ENCODE measurements around the gene RMND5A. TPM values are rescaled to one million over a fixed set of nuclear protein-coding genes. Genes with fewer than 3 reads are reported as not detected.

The RMND5A gene
- polyA plus RNA-seq, 1 of the 3 experiments (the other 2 are of a cell fraction), result 4.3 TPM

DNA sequence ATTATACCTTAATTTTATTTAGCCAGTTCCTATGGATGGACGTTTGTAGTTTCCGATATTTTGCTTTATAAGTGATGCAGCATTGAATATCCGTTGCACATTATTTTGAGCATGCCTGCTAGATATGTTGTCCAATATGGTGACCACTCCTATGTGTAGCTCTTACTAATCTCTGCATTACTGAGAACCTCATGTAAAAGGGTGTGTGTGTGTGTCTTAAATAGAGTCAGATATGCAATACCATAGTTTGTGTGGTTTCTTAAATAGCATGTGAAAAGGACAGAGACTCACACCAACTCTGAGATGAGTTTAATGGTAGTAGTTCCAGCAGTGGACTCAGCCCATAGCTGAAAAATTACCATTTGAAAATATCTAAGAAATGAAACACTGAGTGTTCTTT lies 38.3 kb downstream of the RMND5A start:
- H3K36me3 ChIP-seq (replicated peaks in 1 of 2; ENCODE audit: control insufficient read depth in 1 of 2, insufficient read depth in 2 of 2, low read length in 1 of 2), result peaks cover 11 to 22% of the 10 kb centered on the region in 2 experiments
- ChIA-PET CTCF (interaction anchor here (1.0 kb wide), 1 partner anchor 15 kb away, joined by 3 read pairs; no protein-coding TSS in a partner anchor), POLR2A (no interaction called here)
- no peak overlapping the region for H2AFZ ChIP-seq (ENCODE audit: low read depth)
- no peak for DNase-seq
- H3K27ac ChIP-seq (ENCODE audit: low read depth in 2 of 2, low read length in 1 of 2), result no peak overlapping the region
- no peak overlapping the region for H3K4me3 ChIP-seq (ENCODE audit: low read depth in 2 of 2, low read length in 1 of 2)
- H3K9me3 ChIP-seq, result no peaks in the 10 kb centered on the region
- WGBS (ENCODE audit: low lambda C conversion rate), result 96% methylated on average over 3 of the region's 3 CpGs
- H3K4me1 ChIP-seq (ENCODE audit: control insufficient read depth in 1 of 2, insufficient read depth in 2 of 2, low read depth in 1 of 2, low read length in 1 of 2), result no peaks in the 10 kb centered on the region
- H4K20me1 ChIP-seq (ENCODE audit: insufficient read depth), result no peaks in the 10 kb centered on the region
- H3K27me3 ChIP-seq (ENCODE audit: insufficient read depth), result no peaks in the 10 kb centered on the region
- no peaks in the 10 kb centered on the region for H3F3A ChIP-seq (replicated peaks; ENCODE audit: insufficient read depth)
- TF ChIP-seq NRF1 (IDR thresholded peaks at IDR 0.05; ENCODE audit: low read depth, low read length), result no peak
- no peak overlapping the region for H3K4me2 ChIP-seq
- no peaks in the 10 kb centered on the region for H3K9me2 ChIP-seq
- H3K9ac ChIP-seq, result no peak overlapping the region
- 0 out of 2 replicates have a peak, but pooled peaks cover 6% of the 10 kb centered on the region for H3K79me2 ChIP-seq (ENCODE audit: insufficient read depth)

DNA sequence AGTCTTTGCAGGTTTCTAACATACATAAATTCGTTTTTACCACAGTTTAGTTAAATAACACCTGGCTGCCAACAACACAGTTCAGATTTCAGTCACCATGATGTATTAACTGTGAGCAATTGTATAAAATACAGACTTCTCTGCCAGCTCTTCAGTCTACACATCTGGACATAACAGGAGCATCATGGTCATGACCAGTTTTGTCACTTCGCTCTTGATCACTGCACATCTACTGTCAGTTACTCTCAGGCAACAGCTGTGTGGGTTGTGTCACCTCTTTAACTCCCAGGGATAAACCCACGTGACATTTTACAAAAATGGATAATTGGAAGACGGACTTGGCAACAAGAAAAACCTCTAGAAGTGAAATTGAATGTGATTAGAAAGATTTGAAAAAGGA lies 40.3 kb downstream of the RMND5A start:
- ChIA-PET CTCF (no interaction called here), POLR2A (no interaction called here)
- WGBS (ENCODE audit: low lambda C conversion rate), result 80% methylated on average over 4 of the region's 4 CpGs
- Histone ChIP-seq H3K36me3 (replicated peaks in 1 of 2; ENCODE audit: control insufficient read depth in 1 of 2, insufficient read depth in 2 of 2, low read length in 1 of 2) (peaks cover 3 to 14% of the 10 kb centered on the region in 2 experiments), H3K4me2 (no peak overlapping the region), H3K9me2 (no peaks in the 10 kb centered on the region), H3F3A (replicated peaks; ENCODE audit: insufficient read depth) (peaks cover 4% of the 10 kb centered on the region), H3K79me2 (ENCODE audit: insufficient read depth) (0 out of 2 replicates have a peak, but pooled peaks cover 6% of the 10 kb centered on the region), H3K27ac (ENCODE audit: low read depth in 2 of 2, low read length in 1 of 2) (no peak overlapping the region), H4K20me1 (ENCODE audit: insufficient read depth) (no peaks in the 10 kb centered on the region), H3K27me3 (ENCODE audit: insufficient read depth) (no peaks in the 10 kb centered on the region), H3K9ac (no peak overlapping the region), H2AFZ (ENCODE audit: low read depth) (no peak overlapping the region), H3K4me1 (ENCODE audit: control insufficient read depth in 1 of 2, insufficient read depth in 2 of 2, low read depth in 1 of 2, low read length in 1 of 2) (no peaks in the 10 kb centered on the region), H3K9me3 (no peaks in the 10 kb centered on the region), H3K4me3 (ENCODE audit: low read depth in 2 of 2, low read length in 1 of 2) (no peak overlapping the region)
- no peak for DNase-seq
- no peak for TF ChIP-seq MEF2A (IDR thresholded peaks at IDR 0.05; ENCODE audit: borderline replicate concordance, low read depth)
- no peak for TF ChIP-seq MXI1 (IDR thresholded peaks at IDR 0.05; ENCODE audit: low read depth, low read length)
- no peak for TF ChIP-seq FOXM1 (IDR thresholded peaks at IDR 0.05; ENCODE audit: low read depth)
- no peak for TF ChIP-seq TEAD4 (IDR thresholded peaks at IDR 0.05; ENCODE audit: borderline replicate concordance, insufficient read depth)
- TF ChIP-seq FOXJ3 (CRISPR knock-in tag; IDR thresholded peaks at IDR 0.05), result no peak
- no peak for TF ChIP-seq NRF1 (IDR thresholded peaks at IDR 0.05; ENCODE audit: low read depth, low read length)
- TF ChIP-seq RAD21 (IDR thresholded peaks at IDR 0.05; ENCODE audit: low read length), result no peak
- TF ChIP-seq ELF1 (IDR thresholded peaks at IDR 0.05), result no peak
- TF ChIP-seq, protein P1, sequence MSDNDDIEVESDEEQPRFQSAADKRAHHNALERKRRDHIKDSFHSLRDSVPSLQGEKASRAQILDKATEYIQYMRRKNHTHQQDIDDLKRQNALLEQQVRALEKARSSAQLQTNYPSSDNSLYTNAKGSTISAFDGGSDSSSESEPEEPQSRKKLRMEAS (IDR thresholded peaks at IDR 0.05; ENCODE audit: low read depth), result no peak
- TF ChIP-seq YY1 (IDR thresholded peaks at IDR 0.05; ENCODE audit: low read depth), result no peak
- no peak for TF ChIP-seq RXRA (IDR thresholded peaks at IDR 0.05; ENCODE audit: borderline replicate concordance, low read depth)
- no peak for TF ChIP-seq JUND (IDR thresholded peaks at IDR 0.05)
- TF ChIP-seq CHD2 (IDR thresholded peaks at IDR 0.05; ENCODE audit: low read length, partially characterized antibody), result no peak
- no peak for TF ChIP-seq POLR2AphosphoS5 (IDR thresholded peaks at IDR 0.05; ENCODE audit: low read depth, low read length)
- TF ChIP-seq, protein P2, sequence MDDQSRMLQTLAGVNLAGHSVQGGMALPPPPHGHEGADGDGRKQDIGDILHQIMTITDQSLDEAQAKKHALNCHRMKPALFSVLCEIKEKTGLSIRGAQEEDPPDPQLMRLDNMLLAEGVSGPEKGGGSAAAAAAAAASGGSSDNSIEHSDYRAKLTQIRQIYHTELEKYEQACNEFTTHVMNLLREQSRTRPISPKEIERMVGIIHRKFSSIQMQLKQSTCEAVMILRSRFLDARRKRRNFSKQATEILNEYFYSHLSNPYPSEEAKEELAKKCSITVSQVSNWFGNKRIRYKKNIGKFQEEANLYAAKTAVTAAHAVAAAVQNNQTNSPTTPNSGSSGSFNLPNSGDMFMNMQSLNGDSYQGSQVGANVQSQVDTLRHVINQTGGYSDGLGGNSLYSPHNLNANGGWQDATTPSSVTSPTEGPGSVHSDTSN (IDR thresholded peaks at IDR 0.05), result no peak
- TF ChIP-seq SMC3 (IDR thresholded peaks at IDR 0.05; ENCODE audit: low read depth, low read length), result no peak
- TF ChIP-seq, protein P3, sequence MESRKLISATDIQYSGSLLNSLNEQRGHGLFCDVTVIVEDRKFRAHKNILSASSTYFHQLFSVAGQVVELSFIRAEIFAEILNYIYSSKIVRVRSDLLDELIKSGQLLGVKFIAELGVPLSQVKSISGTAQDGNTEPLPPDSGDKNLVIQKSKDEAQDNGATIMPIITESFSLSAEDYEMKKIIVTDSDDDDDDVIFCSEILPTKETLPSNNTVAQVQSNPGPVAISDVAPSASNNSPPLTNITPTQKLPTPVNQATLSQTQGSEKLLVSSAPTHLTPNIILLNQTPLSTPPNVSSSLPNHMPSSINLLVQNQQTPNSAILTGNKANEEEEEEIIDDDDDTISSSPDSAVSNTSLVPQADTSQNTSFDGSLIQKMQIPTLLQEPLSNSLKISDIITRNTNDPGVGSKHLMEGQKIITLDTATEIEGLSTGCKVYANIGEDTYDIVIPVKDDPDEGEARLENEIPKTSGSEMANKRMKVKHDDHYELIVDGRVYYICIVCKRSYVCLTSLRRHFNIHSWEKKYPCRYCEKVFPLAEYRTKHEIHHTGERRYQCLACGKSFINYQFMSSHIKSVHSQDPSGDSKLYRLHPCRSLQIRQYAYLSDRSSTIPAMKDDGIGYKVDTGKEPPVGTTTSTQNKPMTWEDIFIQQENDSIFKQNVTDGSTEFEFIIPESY (IDR thresholded peaks at IDR 0.05; ENCODE audit: borderline replicate concordance, low read depth), result no peak
- TF ChIP-seq, protein P4, sequence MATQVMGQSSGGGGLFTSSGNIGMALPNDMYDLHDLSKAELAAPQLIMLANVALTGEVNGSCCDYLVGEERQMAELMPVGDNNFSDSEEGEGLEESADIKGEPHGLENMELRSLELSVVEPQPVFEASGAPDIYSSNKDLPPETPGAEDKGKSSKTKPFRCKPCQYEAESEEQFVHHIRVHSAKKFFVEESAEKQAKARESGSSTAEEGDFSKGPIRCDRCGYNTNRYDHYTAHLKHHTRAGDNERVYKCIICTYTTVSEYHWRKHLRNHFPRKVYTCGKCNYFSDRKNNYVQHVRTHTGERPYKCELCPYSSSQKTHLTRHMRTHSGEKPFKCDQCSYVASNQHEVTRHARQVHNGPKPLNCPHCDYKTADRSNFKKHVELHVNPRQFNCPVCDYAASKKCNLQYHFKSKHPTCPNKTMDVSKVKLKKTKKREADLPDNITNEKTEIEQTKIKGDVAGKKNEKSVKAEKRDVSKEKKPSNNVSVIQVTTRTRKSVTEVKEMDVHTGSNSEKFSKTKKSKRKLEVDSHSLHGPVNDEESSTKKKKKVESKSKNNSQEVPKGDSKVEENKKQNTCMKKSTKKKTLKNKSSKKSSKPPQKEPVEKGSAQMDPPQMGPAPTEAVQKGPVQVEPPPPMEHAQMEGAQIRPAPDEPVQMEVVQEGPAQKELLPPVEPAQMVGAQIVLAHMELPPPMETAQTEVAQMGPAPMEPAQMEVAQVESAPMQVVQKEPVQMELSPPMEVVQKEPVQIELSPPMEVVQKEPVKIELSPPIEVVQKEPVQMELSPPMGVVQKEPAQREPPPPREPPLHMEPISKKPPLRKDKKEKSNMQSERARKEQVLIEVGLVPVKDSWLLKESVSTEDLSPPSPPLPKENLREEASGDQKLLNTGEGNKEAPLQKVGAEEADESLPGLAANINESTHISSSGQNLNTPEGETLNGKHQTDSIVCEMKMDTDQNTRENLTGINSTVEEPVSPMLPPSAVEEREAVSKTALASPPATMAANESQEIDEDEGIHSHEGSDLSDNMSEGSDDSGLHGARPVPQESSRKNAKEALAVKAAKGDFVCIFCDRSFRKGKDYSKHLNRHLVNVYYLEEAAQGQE (IDR thresholded peaks at IDR 0.05; ENCODE audit: low read depth, low read length), result no peak
- TF ChIP-seq TCF12 (IDR thresholded peaks at IDR 0.05), result no peak
